ENCODE results near the gene DUSP22. TPM values are rescaled to one million over a fixed set of nuclear protein-coding genes. Genes with fewer than 3 reads are reported as not detected.
"Not testable (repeated sequence)": the region's sequence is repeated elsewhere in the genome, so short reads cannot be mapped to it uniquely, and the experiment has no call there.

DUSP22 gene
- total RNA-seq, 2 donors from 2014 or later: 13.8 to 34.8 TPM

DNA sequence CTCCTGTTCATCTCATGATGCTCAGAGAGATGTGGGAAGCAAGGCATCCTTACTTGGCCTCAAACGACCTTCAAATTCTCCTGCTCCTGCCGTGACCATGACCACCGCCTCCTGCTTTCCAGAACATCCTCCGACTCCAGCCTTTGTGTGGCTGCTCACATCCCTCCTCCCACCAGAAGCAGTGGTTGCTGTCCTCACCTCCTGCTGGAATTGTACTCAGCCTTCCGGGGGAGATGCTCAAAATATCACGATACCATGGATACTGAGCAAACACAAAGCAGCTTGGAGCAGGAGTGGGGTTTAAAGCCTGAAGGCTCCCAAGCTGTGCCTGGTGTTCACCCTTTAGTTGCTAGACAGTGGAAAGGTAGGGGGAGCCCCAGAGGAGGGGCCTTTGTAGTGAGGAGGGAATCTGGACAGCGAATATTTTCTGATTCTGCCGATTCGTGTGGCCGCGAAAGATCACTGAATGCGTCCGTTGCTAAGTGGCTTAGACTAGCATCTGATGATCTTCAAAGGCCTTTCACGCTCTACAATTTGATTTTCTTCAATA lies 9.3 kb upstream of the DUSP22 start:
- H3K4me3 ChIP-seq: no peak overlapping the region
- H3K27ac ChIP-seq: no peak overlapping the region
- ATAC-seq (no peak), DNase-seq (no peak)
- no peak for TF ChIP-seq POLR2A (IDR thresholded peaks at IDR 0.05)
- H3K36me3 ChIP-seq (replicated peaks in 1 of 2; ENCODE audit: insufficient read depth in 1 of 2, low read depth in 2 of 2): no peaks in the 10 kb centered on the region
- no peaks in the 10 kb centered on the region for H3K27me3 ChIP-seq
- no peaks in the 10 kb centered on the region for H3K4me1 ChIP-seq
- WGBS, 2 donors: 81 to 86% methylated on average over 14 of the region's 14 CpGs
- intact Hi-C loops (cut with DNase I): no loop called here
- H3K9me3 ChIP-seq: no peaks in the 10 kb centered on the region

DNA sequence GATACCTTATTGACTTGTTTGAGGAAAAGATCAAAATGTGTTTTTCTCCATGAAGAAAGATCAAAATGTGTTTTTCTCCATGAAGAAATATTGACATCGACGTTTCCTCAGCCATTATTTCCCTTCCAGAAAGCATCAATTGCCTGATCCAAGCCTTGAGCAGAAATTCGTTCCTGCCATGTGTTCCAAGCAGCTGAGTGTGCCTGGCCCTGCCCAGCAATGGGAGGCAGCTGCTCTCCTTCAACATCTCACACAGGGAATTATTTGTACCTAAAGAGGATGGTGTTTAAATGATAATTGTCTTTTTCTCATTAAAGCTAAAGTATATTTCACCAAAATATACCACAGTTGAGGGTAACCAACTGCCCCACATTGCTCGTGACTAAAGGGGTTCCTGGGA lies 7.8 kb upstream of the DUSP22 start:
- Histone ChIP-seq H3K36me3 (replicated peaks in 1 of 2; ENCODE audit: insufficient read depth in 1 of 2, low read depth in 2 of 2) (no peaks in the 10 kb centered on the region), H3K9me3 (no peaks in the 10 kb centered on the region), H3K4me1 (no peaks in the 10 kb centered on the region), H3K4me3 (no peak overlapping the region), H3K27me3 (no peaks in the 10 kb centered on the region), H3K27ac (no peak overlapping the region)
- intact Hi-C loops (cut with DNase I): no loop called here
- no peak for TF ChIP-seq POLR2A (IDR thresholded peaks at IDR 0.05)
- TF ChIP-seq, protein P1, sequence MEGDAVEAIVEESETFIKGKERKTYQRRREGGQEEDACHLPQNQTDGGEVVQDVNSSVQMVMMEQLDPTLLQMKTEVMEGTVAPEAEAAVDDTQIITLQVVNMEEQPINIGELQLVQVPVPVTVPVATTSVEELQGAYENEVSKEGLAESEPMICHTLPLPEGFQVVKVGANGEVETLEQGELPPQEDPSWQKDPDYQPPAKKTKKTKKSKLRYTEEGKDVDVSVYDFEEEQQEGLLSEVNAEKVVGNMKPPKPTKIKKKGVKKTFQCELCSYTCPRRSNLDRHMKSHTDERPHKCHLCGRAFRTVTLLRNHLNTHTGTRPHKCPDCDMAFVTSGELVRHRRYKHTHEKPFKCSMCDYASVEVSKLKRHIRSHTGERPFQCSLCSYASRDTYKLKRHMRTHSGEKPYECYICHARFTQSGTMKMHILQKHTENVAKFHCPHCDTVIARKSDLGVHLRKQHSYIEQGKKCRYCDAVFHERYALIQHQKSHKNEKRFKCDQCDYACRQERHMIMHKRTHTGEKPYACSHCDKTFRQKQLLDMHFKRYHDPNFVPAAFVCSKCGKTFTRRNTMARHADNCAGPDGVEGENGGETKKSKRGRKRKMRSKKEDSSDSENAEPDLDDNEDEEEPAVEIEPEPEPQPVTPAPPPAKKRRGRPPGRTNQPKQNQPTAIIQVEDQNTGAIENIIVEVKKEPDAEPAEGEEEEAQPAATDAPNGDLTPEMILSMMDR (IDR thresholded peaks at IDR 0.05): no peak
- no peak for ATAC-seq
- DNase-seq: no peak
- WGBS, 2 donors: 61 to 64% methylated on average over 4 of the region's 4 CpGs

DNA sequence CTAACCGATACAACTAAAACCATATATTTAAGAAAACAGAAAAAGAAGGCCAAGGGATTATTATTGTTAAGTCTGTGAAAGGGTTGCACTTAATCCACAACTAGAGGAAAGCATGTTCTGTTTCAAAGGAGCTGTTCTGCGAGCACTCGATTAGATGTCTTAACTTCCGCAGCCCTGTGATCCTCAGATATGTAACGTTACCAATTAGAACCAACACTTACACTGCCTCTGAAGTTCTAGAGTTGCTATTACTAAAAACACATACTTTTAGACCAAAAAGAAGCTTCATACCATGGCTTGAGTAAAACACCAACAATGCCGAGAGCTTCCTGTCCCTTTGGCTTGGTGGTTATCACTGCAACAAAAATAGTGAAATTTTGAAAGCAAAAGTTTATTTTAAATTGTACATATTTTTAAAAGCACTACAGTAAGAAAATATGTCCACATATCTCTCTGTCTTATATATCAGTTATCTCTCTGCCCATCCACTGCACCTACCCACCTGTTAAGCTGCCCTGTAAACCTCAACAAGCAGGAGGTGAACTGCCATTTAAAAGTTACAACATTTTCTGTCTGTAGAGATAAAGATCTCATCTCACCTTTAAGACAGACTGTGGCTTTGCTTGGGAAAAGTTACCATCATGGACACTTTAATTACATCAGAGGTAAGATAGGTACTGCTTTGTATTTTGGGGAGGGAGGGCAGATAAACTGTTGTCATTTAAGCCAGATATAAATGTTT lies 7.1 kb upstream of the DUSP22 start:
- DNase-seq: no peak
- Histone ChIP-seq H3K36me3 (replicated peaks in 1 of 2; ENCODE audit: insufficient read depth in 1 of 2, low read depth in 2 of 2) (no peaks in the 10 kb centered on the region), H3K4me1 (no peaks in the 10 kb centered on the region), H3K27ac (no peak overlapping the region), H3K4me3 (no peak overlapping the region), H3K27me3 (no peaks in the 10 kb centered on the region), H3K9me3 (no peaks in the 10 kb centered on the region)
- intact Hi-C loops (cut with DNase I): no loop called here
- 85% methylated on average over 6 of the region's 6 CpGs for WGBS, 2 donors
- no peak for ATAC-seq
- TF ChIP-seq, protein P1 (IDR thresholded peaks at IDR 0.05): no peak
- no peak for TF ChIP-seq POLR2A (IDR thresholded peaks at IDR 0.05)

DNA sequence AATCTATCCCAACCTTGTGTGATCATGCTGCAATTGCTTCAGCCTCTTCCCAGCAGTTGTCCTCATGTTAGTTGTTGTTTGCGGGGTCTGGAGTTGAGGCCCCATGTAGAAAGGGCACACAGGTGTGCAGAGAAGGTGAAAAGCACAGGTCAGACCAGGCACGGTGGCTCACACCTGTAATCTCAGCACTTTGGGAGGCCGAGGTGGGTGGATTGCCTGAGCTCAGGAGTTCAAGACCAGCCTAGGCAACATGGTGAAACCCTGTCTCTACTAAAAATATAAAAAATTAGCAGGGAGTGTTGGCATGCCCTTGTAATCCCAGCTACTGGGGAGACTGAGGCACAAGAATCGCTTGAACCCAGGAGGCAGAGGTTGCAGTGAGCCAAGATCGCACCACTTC lies 6.4 kb upstream of the DUSP22 start:
- intact Hi-C loops (cut with DNase I); H3K27ac ChIP-seq; H3K4me1 ChIP-seq; H3K27me3 ChIP-seq; H3K4me3 ChIP-seq; H3K36me3 ChIP-seq (replicated peaks in 1 of 2; ENCODE audit: insufficient read depth in 1 of 2, low read depth in 2 of 2); DNase-seq; ATAC-seq; H3K9me3 ChIP-seq: not testable (repeated sequence)
- WGBS, 2 donors: 52 to 71% methylated on average over 5 of the region's 5 CpGs

DNA sequence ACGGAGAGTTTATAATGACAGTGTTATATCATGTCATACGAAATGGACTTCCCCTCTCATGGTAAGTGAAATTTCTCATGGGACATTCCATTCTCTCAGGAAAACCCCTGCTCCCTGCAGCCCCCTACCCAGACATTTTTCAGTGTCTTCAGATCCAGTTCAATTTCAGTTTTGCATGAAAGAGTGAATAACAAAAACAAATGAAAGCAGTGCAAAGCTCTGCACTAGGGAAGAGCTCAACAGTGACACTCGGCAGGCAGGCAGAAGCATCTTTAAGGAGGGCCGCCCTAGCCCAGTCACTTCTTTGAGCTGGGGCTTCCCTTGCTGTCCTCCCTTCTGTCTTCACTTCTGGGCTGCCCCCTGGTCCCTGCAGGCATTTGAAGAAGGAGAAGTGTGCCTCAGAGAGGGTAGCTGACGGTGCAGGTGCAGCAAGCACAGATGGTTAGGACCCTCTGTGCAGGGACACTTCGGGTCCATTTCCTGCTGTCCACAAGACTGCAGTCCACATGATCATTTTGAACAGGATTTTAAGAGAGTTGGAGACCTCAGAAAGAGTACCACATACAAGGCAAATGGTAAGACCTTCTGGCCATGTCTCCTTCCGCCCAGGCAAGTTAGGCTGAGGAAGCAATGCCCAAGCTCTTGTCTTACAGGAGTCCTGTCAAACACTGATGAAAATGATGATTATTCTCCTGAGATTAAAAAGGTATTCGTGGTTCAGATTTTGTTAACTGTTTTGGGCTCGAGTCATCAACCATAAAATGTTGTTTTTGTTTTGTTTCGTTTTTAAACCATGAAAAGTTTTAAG lies 5.4 kb upstream of the DUSP22 start:
- no peak for TF ChIP-seq POLR2A (IDR thresholded peaks at IDR 0.05)
- TF ChIP-seq, protein P1 (IDR thresholded peaks at IDR 0.05): no peak
- Histone ChIP-seq H3K4me3 (no peak overlapping the region), H3K36me3 (replicated peaks in 1 of 2; ENCODE audit: insufficient read depth in 1 of 2, low read depth in 2 of 2) (no peaks in the 10 kb centered on the region), H3K4me1 (peaks cover 10% of the 10 kb centered on the region), H3K9me3 (no peaks in the 10 kb centered on the region), H3K27me3 (no peaks in the 10 kb centered on the region), H3K27ac (no peak overlapping the region)
- intact Hi-C loops (cut with DNase I): no loop called here
- ATAC-seq (no peak), DNase-seq (no peak)
- WGBS, 2 donors: 55 to 58% methylated on average over 10 of the region's 10 CpGs
